WERI-Rb-1 (cell line): ENCODE results near the gene UBE2E1.

Experiments
- DNase-seq: peaks from one replicate; pipeline ENCODE4 v3.0.0-alpha.2; 2020
- H3K27ac ChIP-seq: fragments of 250-450 bp; sonication (Bioruptor Pico); 2 replicates; pipeline ENCODE4 v1.5.1; 2020; ENCODE audit warnings: mild to moderate bottlenecking, moderate library complexity
- H3K27me3 ChIP-seq: fragments of 250-450 bp; sonication (Bioruptor Pico); 2 replicates; pipeline ENCODE4 v1.5.1; 2021; ENCODE audit warnings: mild to moderate bottlenecking, low read depth, moderate library complexity; ENCODE audit not compliant: insufficient read depth, severe bottlenecking
- H3K36me3 ChIP-seq: fragments of 250-450 bp; sonication (Bioruptor Pico); 2 replicates; pipeline ENCODE4 v1.5.1; 2020; ENCODE audit warnings: mild to moderate bottlenecking, moderate library complexity
- H3K4me3 ChIP-seq: 2 replicates; pipeline ENCODE4 v1.5.1; 2011; ENCODE audit warnings: low read depth, mild to moderate bottlenecking, control low read depth, low read length
- H3K9me3 ChIP-seq: fragments of 250-450 bp; sonication (Bioruptor Pico); 2 replicates; pipeline ENCODE4 v1.5.1; 2021; ENCODE audit warnings: mild to moderate bottlenecking, moderate library complexity; ENCODE audit not compliant: severe bottlenecking
- CTCF ChIP-seq: IDR thresholded peaks from 2 replicates; pipeline ENCODE4 v1.5.1; 2011; ENCODE audit warnings: low read depth, mild to moderate bottlenecking, control low read depth, inconsistent platforms, low read length

The UBE2E1 gene

DNA sequence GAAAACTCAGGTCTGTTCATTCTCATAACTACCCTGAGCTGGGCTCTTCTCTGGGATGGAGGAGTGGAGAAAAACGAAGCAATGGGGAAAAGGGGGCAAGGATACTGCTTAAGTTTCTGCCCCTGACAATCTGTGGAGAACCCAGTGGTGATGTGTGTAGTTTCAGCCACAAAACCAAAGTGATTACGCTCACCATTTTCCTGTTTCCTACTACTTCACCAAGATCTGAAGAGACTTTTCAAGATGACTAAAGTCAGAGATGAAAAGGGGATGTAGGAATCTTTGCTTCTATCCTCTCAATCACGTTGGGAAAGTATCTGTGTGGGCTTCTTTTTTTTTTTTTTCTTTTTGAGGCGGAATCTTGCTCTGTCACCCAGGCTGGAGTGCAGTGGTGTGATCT lies 8.3 kb upstream of the UBE2E1 start:
- Histone ChIP-seq H3K9me3 (no peaks in the 10 kb centered on the region), H3K27ac (no peak overlapping the region), H3K27me3 (no peaks in the 10 kb centered on the region), H3K36me3 (no peaks in the 10 kb centered on the region), H3K4me3 (no peak overlapping the region)
- no peak for TF ChIP-seq CTCF
- DNase-seq = no peak

DNA sequence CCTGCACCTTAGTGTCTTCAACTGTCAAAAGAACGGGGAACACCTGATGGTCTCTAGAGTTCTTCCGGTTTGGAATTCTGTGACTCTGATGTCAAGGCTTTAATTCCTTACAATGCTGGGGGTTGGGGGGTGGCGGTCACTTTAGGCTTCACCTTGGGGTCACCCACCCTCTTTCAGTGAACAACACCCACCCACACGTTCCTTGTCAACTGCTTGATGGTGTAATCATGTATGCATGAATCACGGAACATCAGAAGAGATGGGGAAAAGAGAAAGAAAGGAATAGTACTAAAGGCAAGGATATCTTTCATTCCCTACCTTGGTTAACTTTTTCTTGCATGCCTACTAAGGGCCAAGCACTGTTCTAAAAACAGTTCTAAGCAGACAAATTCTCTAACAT lies 7.3 kb upstream of the UBE2E1 start:
- no peak overlapping the region for H3K27ac ChIP-seq
- no peaks in the 10 kb centered on the region for H3K36me3 ChIP-seq
- DNase-seq = no peak
- no peak overlapping the region for H3K4me3 ChIP-seq
- no peak for TF ChIP-seq CTCF
- H3K27me3 ChIP-seq = no peaks in the 10 kb centered on the region
- no peaks in the 10 kb centered on the region for H3K9me3 ChIP-seq

DNA sequence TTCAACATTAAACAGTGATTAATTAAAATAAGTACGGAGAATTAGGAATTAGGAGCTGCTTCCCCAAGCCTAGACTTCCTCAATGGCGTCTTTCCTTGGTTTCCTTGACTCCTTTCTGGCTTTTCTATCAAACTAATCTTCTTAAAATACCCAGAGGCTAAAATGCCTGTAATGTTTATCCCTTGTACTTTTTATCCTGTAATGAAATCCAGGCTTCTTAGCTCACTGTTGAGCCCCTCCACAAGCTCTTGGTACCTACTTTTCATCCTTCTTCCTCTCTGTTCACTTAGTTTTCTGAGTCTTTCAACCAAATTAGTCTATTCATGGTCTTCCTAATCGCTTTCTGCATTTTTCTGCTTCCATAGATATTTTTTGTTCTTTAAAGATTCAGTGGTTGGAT lies 6.9 kb upstream of the UBE2E1 start:
- no peak overlapping the region for H3K27ac ChIP-seq
- no peak for TF ChIP-seq CTCF
- no peaks in the 10 kb centered on the region for H3K36me3 ChIP-seq
- no peak overlapping the region for H3K4me3 ChIP-seq
- no peaks in the 10 kb centered on the region for H3K9me3 ChIP-seq
- no peaks in the 10 kb centered on the region for H3K27me3 ChIP-seq
- no peak for DNase-seq

DNA sequence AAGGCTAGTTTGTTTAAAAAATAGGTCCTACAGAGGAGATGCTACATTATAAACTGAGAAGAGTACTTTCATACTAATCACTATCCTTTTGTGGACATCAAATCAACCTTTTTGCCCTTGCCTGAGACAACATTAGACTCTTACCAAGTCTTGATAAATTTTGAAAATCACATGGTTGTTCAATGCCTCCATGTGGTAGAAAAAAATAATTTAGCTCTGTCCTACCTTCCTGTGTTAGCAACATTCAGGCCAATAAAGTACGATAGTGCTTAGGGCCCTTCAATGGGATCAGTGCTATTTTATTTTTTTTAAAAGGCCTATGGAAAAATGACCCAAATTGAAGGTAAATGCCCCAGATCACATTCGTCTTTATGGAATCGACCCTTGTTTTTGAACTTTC lies 5.0 kb upstream of the UBE2E1 start:
- TF ChIP-seq CTCF = no peak
- Histone ChIP-seq H3K9me3 (no peaks in the 10 kb centered on the region), H3K4me3 (no peak overlapping the region), H3K27ac (no peak overlapping the region), H3K27me3 (no peaks in the 10 kb centered on the region), H3K36me3 (no peaks in the 10 kb centered on the region)
- DNase-seq = no peak

GRCh38 chr3:23804441-23805209 lies 1.1 kb upstream of the UBE2E1 start:
- H3K36me3 ChIP-seq = peaks cover 7% of the 10 kb centered on the region
- DNase-seq = no peak
- no peaks in the 10 kb centered on the region for H3K27me3 ChIP-seq
- no peak overlapping the region for H3K27ac ChIP-seq
- no peaks in the 10 kb centered on the region for H3K9me3 ChIP-seq
- no peak for TF ChIP-seq CTCF
- H3K4me3 ChIP-seq = no peak overlapping the region

- no peaks in the 10 kb centered on the region for H3K9me3 ChIP-seq
- no peak for DNase-seq
- H3K4me3 ChIP-seq = peak overlapping the region; percentile 51
- no peak for TF ChIP-seq CTCF
- H3K27me3 ChIP-seq = no peaks in the 10 kb centered on the region
- H3K27ac ChIP-seq = no peak overlapping the region
- peaks cover 7% of the 10 kb centered on the region for H3K36me3 ChIP-seq
Measured at GRCh38 chr3:23805210-23805632, 534 bp upstream of the UBE2E1 start.
